Peyer's patch (tissue), 4 donors: ENCODE data around the gene VPS35L.

Experiments
- CTCF ChIP-seq, 6 experiments: fragments of 450-650 bp in 4 of 6; fragments of 200-600 bp in 2 of 6; sonication (generic) in 1 of 6; IDR thresholded peaks; one replicate each; pipeline ENCODE4 v1.5.1; 2017 to 2019; ENCODE audit warnings: antibody characterized with exemption in 6 of 6, mild to moderate bottlenecking in 3 of 6, moderate library complexity in 1 of 6
- POLR2A ChIP-seq, 2 donors: fragments of 450-650 bp; IDR thresholded peaks; one replicate each; pipeline ENCODE4 v1.5.1; 2017; ENCODE audit warnings: antibody characterized with exemption in 2 of 2, mild to moderate bottlenecking in 2 of 2, moderate library complexity in 2 of 2

DNA sequence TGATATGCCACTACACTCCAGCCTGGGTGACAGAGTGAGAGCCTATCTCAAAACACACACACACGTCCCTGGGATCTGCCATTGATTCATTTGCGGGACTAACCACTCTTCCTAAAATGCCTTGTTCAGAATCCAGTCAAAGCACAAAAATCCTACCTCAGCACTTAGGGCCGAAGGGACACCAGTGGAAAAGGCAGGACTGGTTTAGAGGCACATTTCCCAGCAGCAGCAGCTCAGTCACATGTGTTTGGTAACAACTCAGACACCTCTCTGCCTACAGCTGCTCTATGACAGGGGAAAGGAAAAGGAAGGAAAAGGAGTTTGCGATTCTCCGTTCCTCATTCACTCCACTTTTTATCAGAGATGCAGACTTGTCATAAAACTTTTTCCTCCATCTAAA, 150.3 kb downstream of the VPS35L start:
- no peak for TF ChIP-seq CTCF (IDR thresholded peaks at IDR 0.05)
- no peak for TF ChIP-seq POLR2A (IDR thresholded peaks at IDR 0.05)
